Astrocyte (in vitro differentiated cells and primary cell): ENCODE measurements around the gene ARHGAP26. TPM values are rescaled to one million over a fixed set of nuclear protein-coding genes. Genes with fewer than 3 reads are reported as not detected.

ENCODE experiments used
- DNase-seq: peaks from one replicate; pipeline ENCODE4 v3.0.0-alpha.2; 2010; ENCODE audit warnings: low read depth
- FAIRE-seq: peaks from 2 replicates; lab custom pipeline; 2011; peaks lifted over from hg19 to GRCh38; lab: Jason Lieb, UNC
- H2AFZ ChIP-seq: 2 replicates; pipeline ENCODE4 v1.6.0; 2012; ENCODE audit warnings: low read depth, low read length, inconsistent platforms
- H3K27ac ChIP-seq: 2 replicates; pipeline ENCODE4 v1.5.1; 2011; ENCODE audit warnings: low read depth, low read length, inconsistent platforms
- H3K27me3 ChIP-seq: 2 replicates; pipeline ENCODE4 v1.6.0; 2011; ENCODE audit warnings: low read length, inconsistent platforms; ENCODE audit not compliant: insufficient read depth
- H3K36me3 ChIP-seq: 2 replicates; pipeline ENCODE4 v1.5.1; 2011; ENCODE audit warnings: low read length, inconsistent platforms; ENCODE audit not compliant: insufficient read depth
- H3K4me1 ChIP-seq: 2 replicates; pipeline ENCODE4 v1.5.1; 2011; ENCODE audit warnings: low read length, inconsistent platforms; ENCODE audit not compliant: insufficient read depth
- H3K4me2 ChIP-seq: 2 replicates; pipeline ENCODE4 v1.6.0; 2012; ENCODE audit warnings: low read length, inconsistent platforms
- H3K4me3 ChIP-seq: 2 replicates; pipeline ENCODE4 v1.5.1; 2011; ENCODE audit warnings: low read depth, mild to moderate bottlenecking, low read length, inconsistent platforms; ENCODE audit not compliant: insufficient read depth
- H3K79me2 ChIP-seq: 2 replicates; pipeline ENCODE4 v1.6.0; 2012; ENCODE audit warnings: mild to moderate bottlenecking, low read length, inconsistent platforms; ENCODE audit not compliant: insufficient read depth
- H3K9ac ChIP-seq: 2 replicates; pipeline ENCODE4 v1.6.0; 2012; ENCODE audit warnings: mild to moderate bottlenecking, low read length, inconsistent platforms
- H3K9me3 ChIP-seq: 2 replicates; pipeline ENCODE4 v1.5.1; 2012; ENCODE audit warnings: low read depth, mild to moderate bottlenecking, low read length, inconsistent platforms; ENCODE audit not compliant: insufficient read depth
- H4K20me1 ChIP-seq: 2 replicates; pipeline ENCODE4 v1.6.0; 2012; ENCODE audit warnings: low read length, inconsistent platforms; ENCODE audit not compliant: insufficient read depth
- H3K27ac Mint-ChIP-seq: one replicate; pipeline ENCODE4 v1.8.0; 2021; ENCODE audit warnings: mild to moderate bottlenecking, mixed read lengths; ENCODE audit not compliant: unreplicated experiment
- H3K27me3 Mint-ChIP-seq: one replicate; pipeline ENCODE4 v1.8.0; 2021; ENCODE audit warnings: low read depth, mixed read lengths; ENCODE audit not compliant: unreplicated experiment
- H3K36me3 Mint-ChIP-seq: one replicate; pipeline ENCODE4 v1.8.0; 2021; ENCODE audit warnings: low read depth, mixed read lengths; ENCODE audit not compliant: unreplicated experiment
- H3K4me1 Mint-ChIP-seq: one replicate; pipeline ENCODE4 v1.8.0; 2021; ENCODE audit warnings: low read depth, mixed read lengths; ENCODE audit not compliant: unreplicated experiment
- H3K4me3 Mint-ChIP-seq: one replicate; pipeline ENCODE4 v1.8.0; 2021; ENCODE audit warnings: mild to moderate bottlenecking, moderate library complexity, mixed read lengths; ENCODE audit not compliant: unreplicated experiment
- H3K9me3 Mint-ChIP-seq: one replicate; pipeline ENCODE4 v1.8.0; 2021; ENCODE audit warnings: mild to moderate bottlenecking, mixed read lengths; ENCODE audit not compliant: unreplicated experiment
- CTCF ChIP-seq: IDR thresholded peaks from 2 replicates; pipeline ENCODE4 v1.5.1; 2011; ENCODE audit warnings: low read depth, mild to moderate bottlenecking, inconsistent platforms, low read length, moderate library complexity; ENCODE audit not compliant: insufficient read depth
- EZH2 ChIP-seq: IDR thresholded peaks from 2 replicates; pipeline ENCODE4 v1.6.1; 2012; ENCODE audit warnings: mild to moderate bottlenecking, low read length, inconsistent platforms; ENCODE audit not compliant: insufficient read depth
- total RNA-seq: library from RNA; stranded (reverse); gene quantifications from 2 replicates; pipeline ENCODE4 v1.2.1, GENCODE V29; 2021

The ARHGAP26 gene
- total RNA-seq, 1 donor from 2014 or later = 5.6 TPM

GRCh38 chr5:143076377-143076776 is 306.2 kb downstream of the ARHGAP26 start:
- H4K20me1 ChIP-seq = no peaks in the 10 kb centered on the region
- H3K4me2 ChIP-seq = no peak overlapping the region
- Mint-ChIP-seq H3K4me3 (no peak overlapping the region), H3K4me1 (peaks cover 5% of the 10 kb centered on the region), H3K36me3 (no peaks in the 10 kb centered on the region), H3K27me3 (no peaks in the 10 kb centered on the region), H3K27ac (no peak overlapping the region), H3K9me3 (peaks cover 2% of the 10 kb centered on the region)
- no peaks in the 10 kb centered on the region for H3K36me3 ChIP-seq
- H3K27me3 ChIP-seq = no peaks in the 10 kb centered on the region
- H2AFZ ChIP-seq = no peak overlapping the region
- H3K9ac ChIP-seq = no peak overlapping the region
- H3K79me2 ChIP-seq = no peaks in the 10 kb centered on the region
- DNase-seq = no peak
- TF ChIP-seq EZH2 = no peak
- no peak for TF ChIP-seq CTCF
- H3K9me3 ChIP-seq = no peaks in the 10 kb centered on the region
- H3K4me3 ChIP-seq = no peak overlapping the region
- no peak for FAIRE-seq
- H3K4me1 ChIP-seq = no peaks in the 10 kb centered on the region
- no peak overlapping the region for H3K27ac ChIP-seq

- DNase-seq (no peak), FAIRE-seq (no peak)
- Mint-ChIP-seq H3K4me3 (no peak overlapping the region), H3K27ac (no peak overlapping the region), H3K9me3 (no peaks in the 10 kb centered on the region), H3K27me3 (no peaks in the 10 kb centered on the region), H3K36me3 (no peaks in the 10 kb centered on the region), H3K4me1 (peaks cover 6% of the 10 kb centered on the region)
- H3K4me1 ChIP-seq = no peaks in the 10 kb centered on the region
- H3K27ac ChIP-seq = no peak overlapping the region
- H3K36me3 ChIP-seq = no peaks in the 10 kb centered on the region
- no peak overlapping the region for H3K9ac ChIP-seq
- no peak overlapping the region for H2AFZ ChIP-seq
- H4K20me1 ChIP-seq = no peaks in the 10 kb centered on the region
- no peaks in the 10 kb centered on the region for H3K27me3 ChIP-seq
- TF ChIP-seq EZH2 = no peak
- TF ChIP-seq CTCF = no peak
- H3K4me2 ChIP-seq = no peak overlapping the region
- no peaks in the 10 kb centered on the region for H3K9me3 ChIP-seq
- no peak overlapping the region for H3K4me3 ChIP-seq
- no peaks in the 10 kb centered on the region for H3K79me2 ChIP-seq
These were observed 307.4 kb downstream of the ARHGAP26 start for GRCh38 chr5:143077453-143078103.

GRCh38 chr5:143078313-143078712 is 308.1 kb downstream of the ARHGAP26 start:
- H3K79me2 ChIP-seq = no peaks in the 10 kb centered on the region
- no peaks in the 10 kb centered on the region for H3K9me3 ChIP-seq
- no peak overlapping the region for H3K27ac ChIP-seq
- Mint-ChIP-seq H3K36me3 (no peaks in the 10 kb centered on the region), H3K9me3 (no peaks in the 10 kb centered on the region), H3K4me1 (peaks cover 9% of the 10 kb centered on the region), H3K4me3 (no peak overlapping the region), H3K27ac (no peak overlapping the region), H3K27me3 (no peaks in the 10 kb centered on the region)
- no peaks in the 10 kb centered on the region for H3K36me3 ChIP-seq
- no peaks in the 10 kb centered on the region for H3K4me1 ChIP-seq
- DNase-seq (no peak), FAIRE-seq (no peak)
- TF ChIP-seq CTCF (no peak), EZH2 (no peak)
- no peak overlapping the region for H3K9ac ChIP-seq
- no peaks in the 10 kb centered on the region for H4K20me1 ChIP-seq
- no peak overlapping the region for H3K4me3 ChIP-seq
- H3K4me2 ChIP-seq = no peak overlapping the region
- H3K27me3 ChIP-seq = no peaks in the 10 kb centered on the region
- no peak overlapping the region for H2AFZ ChIP-seq
